ENCODE measurements around the gene CCNL2. TPM values are rescaled to one million over a fixed set of nuclear protein-coding genes. Genes with fewer than 3 reads are reported as not detected.

CCNL2 gene
- total RNA-seq, 6 experiments from 2014 or later = 80.8 to 127 (median 101) TPM

GRCh38 chr1:1426496-1427105 lies 27.5 kb upstream of the CCNL2 start:
- WGBS (ENCODE audit: insufficient coverage, low coverage, low lambda C conversion rate, missing lambda C conversion rate) = 58% methylated on average over 11 of the region's 19 CpGs

GRCh38 chr1:1425753-1426495 lies 26.8 kb upstream of the CCNL2 start:
- H3K27me3 ChIP-seq = no peaks in the 10 kb centered on the region
- 26% methylated on average over 2 of the region's 33 CpGs for WGBS (ENCODE audit: insufficient coverage, low coverage, low lambda C conversion rate, missing lambda C conversion rate)
- no peak for ATAC-seq
- H3K4me3 ChIP-seq = no peak overlapping the region
- H3K9me3 ChIP-seq = no peaks in the 10 kb centered on the region
- TF ChIP-seq POLR2A (IDR thresholded peaks at IDR 0.05) (no peak), CTCF (IDR thresholded peaks at IDR 0.05) (no peak)
- DNase-seq = peak in 1 of 3 donors; percentile 53
- intact Hi-C loops (cut with DNase I) = no loop called here
- no peaks in the 10 kb centered on the region for H3K36me3 ChIP-seq
- no peak overlapping the region for H3K27ac ChIP-seq
- peaks cover 0 to 18% (median 6%) of the 10 kb centered on the region in 4 donors for H3K4me1 ChIP-seq

More at GRCh38 chr1:1426496-1427105, 27.5 kb upstream of the CCNL2 start:
- no peak for TF ChIP-seq CTCF (IDR thresholded peaks at IDR 0.05)
- TF ChIP-seq POLR2A (IDR thresholded peaks at IDR 0.05) = no peak
- Histone ChIP-seq H3K4me1 (peaks cover 0 to 23% (median 10%) of the 10 kb centered on the region in 4 donors), H3K27me3 (no peaks in the 10 kb centered on the region), H3K36me3 (no peaks in the 10 kb centered on the region), H3K27ac (no peak overlapping the region), H3K4me3 (no peak overlapping the region), H3K9me3 (no peaks in the 10 kb centered on the region)
- intact Hi-C loops (cut with DNase I) = no loop called here
- DNase-seq (peak in 1 of 3 donors; percentile 15), ATAC-seq (no peak)

GRCh38 chr1:1425426-1425752 lies 26.3 kb upstream of the CCNL2 start:
- Histone ChIP-seq H3K4me3 (no peak overlapping the region), H3K27me3 (no peaks in the 10 kb centered on the region), H3K27ac (no peak overlapping the region), H3K9me3 (no peaks in the 10 kb centered on the region), H3K36me3 (no peaks in the 10 kb centered on the region), H3K4me1 (peaks cover 0 to 13% (median 4%) of the 10 kb centered on the region in 4 donors)
- intact Hi-C loops (cut with DNase I) = no loop called here
- TF ChIP-seq CTCF (IDR thresholded peaks at IDR 0.05) (no peak), POLR2A (IDR thresholded peaks at IDR 0.05) (no peak)
- DNase-seq (peak in 1 of 3 donors; percentile 47), ATAC-seq (no peak)
- no CpG with 5 or more reads among the region's 12 CpGs for WGBS (ENCODE audit: insufficient coverage, low coverage, low lambda C conversion rate, missing lambda C conversion rate)

- WGBS (ENCODE audit: insufficient coverage, low coverage, low lambda C conversion rate, missing lambda C conversion rate) = 84% methylated on average over 11 of the region's 15 CpGs
- intact Hi-C loops (cut with DNase I) = no loop called here
- H3K27ac ChIP-seq = no peak overlapping the region
- no peak overlapping the region for H3K4me3 ChIP-seq
- ATAC-seq = no peak
- no peaks in the 10 kb centered on the region for H3K36me3 ChIP-seq
- peak in 1 of 3 donors; percentile 40 for DNase-seq
- H3K27me3 ChIP-seq = no peaks in the 10 kb centered on the region
- no peaks in the 10 kb centered on the region for H3K9me3 ChIP-seq
- H3K4me1 ChIP-seq = peaks cover 0 to 6% (median under 1%) of the 10 kb centered on the region in 4 donors
- TF ChIP-seq CTCF (IDR thresholded peaks at IDR 0.05) = no peak
- TF ChIP-seq POLR2A (IDR thresholded peaks at IDR 0.05) = no peak
Observed at GRCh38 chr1:1424707-1425106, 25.6 kb upstream of the CCNL2 start.

All from right lobe of liver (tissue), 6 donors.